Activated CD4-positive, alpha-beta T cell treated with anti-CD3 and anti-CD28 coated beads, Interleukin-2, amount 10 ng/mL, durations not matched to agents 24 days and 14 days (primary cell): ENCODE data around the gene CYP2D6. TPM values are rescaled to one million over a fixed set of nuclear protein-coding genes. Genes with fewer than 3 reads are reported as not detected.
"Not testable (repeated sequence)": the region's sequence is repeated elsewhere in the genome, so short reads cannot be mapped to it uniquely, and the experiment has no call there.

Source experiments
- DNase-seq: peaks from one replicate; pipeline ENCODE4 v3.0.0; 2022
- H3K27ac Mint-ChIP-seq: one replicate; pipeline ENCODE4 v1.8.0; 2022; ENCODE audit warnings: mild to moderate bottlenecking, mixed read lengths
- H3K27me3 Mint-ChIP-seq: one replicate; pipeline ENCODE4 v1.8.0; 2022; ENCODE audit warnings: mixed read lengths
- H3K36me3 Mint-ChIP-seq: one replicate; pipeline ENCODE4 v1.8.0; 2022; ENCODE audit warnings: low read depth, mild to moderate bottlenecking, mixed read lengths
- H3K4me1 Mint-ChIP-seq: one replicate; pipeline ENCODE4 v1.8.0; 2021; ENCODE audit warnings: mixed read lengths
- H3K4me3 Mint-ChIP-seq: one replicate; pipeline ENCODE4 v1.8.0; 2022; ENCODE audit warnings: mild to moderate bottlenecking, moderate library complexity, mixed read lengths
- H3K9me3 Mint-ChIP-seq: one replicate; pipeline ENCODE4 v1.8.0; 2021; ENCODE audit warnings: mixed read lengths
- intact Hi-C: fragments of 100-400 bp; cut with micrococcal nuclease; formaldehyde crosslinking; loops from one replicate; pipeline ENCODE4 v1.15.1; 2023
- total RNA-seq: library from RNA; stranded (reverse); gene quantifications from 2 replicates; pipeline ENCODE4 v1.2.3, GENCODE V29; 2022

CYP2D6 gene
- total RNA-seq, 1 donor from 2014 or later: 4.5 TPM

- H3K36me3 Mint-ChIP-seq: peaks cover 20% of the 10 kb centered on the region
- no peaks in the 10 kb centered on the region for H3K27me3 Mint-ChIP-seq
- H3K9me3 Mint-ChIP-seq: no peaks in the 10 kb centered on the region
- no peak for DNase-seq
- H3K4me3 Mint-ChIP-seq: no peak overlapping the region
- no peak overlapping the region for H3K27ac Mint-ChIP-seq
- intact Hi-C loops: no loop called here
- H3K4me1 Mint-ChIP-seq: no peaks in the 10 kb centered on the region
Measured at GRCh38 chr22:42152661-42153270, 22.2 kb upstream of the CYP2D6 start.

GRCh38 chr22:42151924-42152635 is 21.5 kb upstream of the CYP2D6 start:
- intact Hi-C loops: no loop called here
- DNase-seq: no peak
- H3K4me1 Mint-ChIP-seq: no peaks in the 10 kb centered on the region
- no peaks in the 10 kb centered on the region for H3K27me3 Mint-ChIP-seq
- H3K36me3 Mint-ChIP-seq: peaks cover 24% of the 10 kb centered on the region
- no peak overlapping the region for H3K4me3 Mint-ChIP-seq
- H3K9me3 Mint-ChIP-seq: no peaks in the 10 kb centered on the region
- H3K27ac Mint-ChIP-seq: no peak overlapping the region

- no peaks in the 10 kb centered on the region for H3K27me3 Mint-ChIP-seq
- H3K9me3 Mint-ChIP-seq: no peaks in the 10 kb centered on the region
- H3K4me3 Mint-ChIP-seq: no peak overlapping the region
- H3K36me3 Mint-ChIP-seq: peaks cover 22% of the 10 kb centered on the region
- DNase-seq: no peak
- H3K27ac Mint-ChIP-seq: no peak overlapping the region
- intact Hi-C loops: no loop called here
- H3K4me1 Mint-ChIP-seq: no peaks in the 10 kb centered on the region
Measured at GRCh38 chr22:42150727-42151590, 20.3 kb upstream of the CYP2D6 start.

- H3K4me1 Mint-ChIP-seq, H3K27me3 Mint-ChIP-seq, H3K4me3 Mint-ChIP-seq, intact Hi-C loops, H3K27ac Mint-ChIP-seq, DNase-seq, H3K9me3 Mint-ChIP-seq: not testable (repeated sequence)
- peaks cover 16% of the 10 kb centered on the region for H3K36me3 Mint-ChIP-seq
Measured at GRCh38 chr22:42149798-42150197, 19.2 kb upstream of the CYP2D6 start.

- intact Hi-C loops: no loop called here
- H3K9me3 Mint-ChIP-seq: no peaks in the 10 kb centered on the region
- H3K27me3 Mint-ChIP-seq: no peaks in the 10 kb centered on the region
- no peak overlapping the region for H3K4me3 Mint-ChIP-seq
- peaks cover 12% of the 10 kb centered on the region for H3K36me3 Mint-ChIP-seq
- no peak for DNase-seq
- no peaks in the 10 kb centered on the region for H3K4me1 Mint-ChIP-seq
- no peak overlapping the region for H3K27ac Mint-ChIP-seq
Measured at GRCh38 chr22:42145175-42145574, 14.6 kb upstream of the CYP2D6 start.

DNA sequence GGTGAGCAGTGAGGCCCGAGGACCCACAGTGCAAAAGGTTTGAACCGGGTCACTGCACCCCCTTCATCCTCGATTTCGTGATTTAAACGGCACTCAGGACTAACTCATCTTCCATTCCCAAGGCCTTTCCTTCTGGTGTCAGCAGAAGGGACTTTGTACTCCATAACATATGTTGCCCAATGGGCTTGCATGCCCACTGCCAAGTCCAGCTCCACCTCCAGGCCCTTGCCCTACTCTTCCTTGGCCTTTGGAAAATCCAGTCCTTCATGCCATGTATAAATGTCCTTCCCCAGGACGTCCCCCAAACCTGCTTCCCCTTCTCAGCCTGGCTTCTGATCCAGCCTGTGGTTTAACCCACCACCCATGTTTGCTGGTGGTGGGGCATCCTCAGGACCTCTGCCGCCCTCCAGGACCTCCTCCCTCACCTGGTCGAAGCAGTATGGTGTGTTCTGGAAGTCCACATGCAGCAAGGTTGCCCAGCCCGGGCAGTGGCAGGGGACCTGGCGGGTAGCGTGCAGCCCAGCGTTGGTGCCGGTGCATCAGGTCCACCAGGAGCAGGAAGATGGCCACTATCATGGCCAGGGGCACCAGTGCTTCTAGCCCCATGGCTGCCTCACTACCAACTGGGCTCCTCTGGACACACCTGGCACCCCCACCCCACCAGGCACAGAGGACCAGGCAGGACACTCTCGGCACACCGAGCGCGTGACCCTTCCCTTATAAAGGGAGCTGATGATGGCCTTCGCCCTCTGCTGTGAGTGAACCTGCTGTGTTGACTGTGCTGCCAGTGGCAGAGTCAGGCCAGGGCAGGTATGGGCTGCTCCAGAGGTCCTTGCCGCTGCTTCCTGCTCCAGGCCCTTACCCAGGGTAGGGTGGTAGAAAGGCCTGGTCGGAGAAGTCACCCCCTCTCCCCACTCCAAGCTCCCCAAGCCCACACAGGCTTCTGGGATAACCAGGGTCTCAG is 13.5 kb upstream of the CYP2D6 start:
- intact Hi-C loops, H3K4me1 Mint-ChIP-seq, H3K27ac Mint-ChIP-seq, H3K4me3 Mint-ChIP-seq, H3K9me3 Mint-ChIP-seq, DNase-seq, H3K27me3 Mint-ChIP-seq: not testable (repeated sequence)
- H3K36me3 Mint-ChIP-seq: peaks cover 14% of the 10 kb centered on the region

GRCh38 chr22:42142771-42143461 is 12.3 kb upstream of the CYP2D6 start:
- Mint-ChIP-seq H3K9me3 (no peaks in the 10 kb centered on the region), H3K4me1 (no peaks in the 10 kb centered on the region), H3K36me3 (peaks cover 14% of the 10 kb centered on the region), H3K27me3 (no peaks in the 10 kb centered on the region), H3K4me3 (no peak overlapping the region), H3K27ac (no peak overlapping the region)
- intact Hi-C loops: no loop called here
- no peak for DNase-seq

DNA sequence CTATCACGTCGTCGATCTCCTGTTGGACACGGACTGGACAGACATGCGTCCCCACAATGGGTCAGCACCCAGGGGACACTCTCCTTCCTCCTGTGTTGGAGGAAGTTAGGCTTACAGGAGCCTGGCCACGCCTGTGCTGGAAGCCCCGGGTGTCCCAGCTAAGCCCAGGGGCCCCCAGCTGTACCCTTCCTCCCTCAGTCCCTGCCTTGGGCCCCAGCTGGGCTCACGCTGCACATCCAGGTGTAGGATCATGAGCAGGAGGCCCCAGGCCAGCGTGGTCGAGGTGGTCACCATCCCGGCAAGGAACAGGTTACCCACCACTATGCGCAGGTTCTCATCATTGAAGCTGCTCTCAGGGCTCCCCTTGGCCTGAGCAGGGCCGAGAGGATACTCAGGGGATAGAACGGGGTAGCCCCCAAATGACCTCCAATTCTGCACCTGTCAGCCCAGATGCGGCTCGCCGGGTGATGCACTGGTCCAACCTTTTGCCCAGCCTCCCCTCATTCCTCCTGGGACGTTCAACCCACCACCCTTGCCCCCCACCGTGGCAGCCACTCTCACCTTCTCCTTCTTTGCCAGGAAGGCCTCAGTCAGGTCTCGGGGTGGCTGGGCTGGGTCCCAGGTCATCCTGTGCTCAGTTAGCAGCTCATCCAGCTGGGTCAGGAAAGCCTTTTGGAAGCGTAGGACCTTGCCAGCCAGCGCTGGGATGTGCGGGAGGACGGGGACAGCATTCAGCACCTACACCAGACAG is 10.9 kb upstream of the CYP2D6 start:
- H3K4me1 Mint-ChIP-seq, H3K9me3 Mint-ChIP-seq, DNase-seq, H3K27me3 Mint-ChIP-seq, H3K27ac Mint-ChIP-seq, H3K4me3 Mint-ChIP-seq, H3K36me3 Mint-ChIP-seq, intact Hi-C loops: not testable (repeated sequence)

DNA sequence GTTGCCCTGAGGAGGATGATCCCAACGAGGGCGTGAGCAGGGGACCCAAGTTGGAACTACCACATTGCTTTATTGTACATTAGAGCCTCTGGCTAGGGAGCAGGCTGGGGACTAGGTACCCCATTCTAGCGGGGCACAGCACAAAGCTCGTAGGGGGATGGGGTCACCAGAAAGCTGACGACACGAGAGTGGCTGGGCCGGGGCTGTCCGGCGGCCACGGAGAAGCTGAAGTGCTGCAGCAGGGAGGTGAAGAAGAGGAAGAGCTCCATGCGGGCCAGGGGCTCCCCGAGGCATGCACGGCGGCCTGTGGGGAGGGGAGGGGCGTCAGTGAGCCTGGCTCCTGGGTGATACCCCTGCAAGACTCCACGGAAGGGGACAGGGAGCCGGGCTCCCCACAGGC is 9.5 kb upstream of the CYP2D6 start:
- H3K9me3 Mint-ChIP-seq, DNase-seq, H3K4me1 Mint-ChIP-seq, H3K27ac Mint-ChIP-seq, H3K4me3 Mint-ChIP-seq, H3K27me3 Mint-ChIP-seq, H3K36me3 Mint-ChIP-seq, intact Hi-C loops: not testable (repeated sequence)

- intact Hi-C loops, H3K9me3 Mint-ChIP-seq, H3K27me3 Mint-ChIP-seq, H3K36me3 Mint-ChIP-seq, DNase-seq, H3K4me3 Mint-ChIP-seq, H3K27ac Mint-ChIP-seq, H3K4me1 Mint-ChIP-seq: not testable (repeated sequence)
Measured at GRCh38 chr22:42139508-42139907, 8.9 kb upstream of the CYP2D6 start.

DNA sequence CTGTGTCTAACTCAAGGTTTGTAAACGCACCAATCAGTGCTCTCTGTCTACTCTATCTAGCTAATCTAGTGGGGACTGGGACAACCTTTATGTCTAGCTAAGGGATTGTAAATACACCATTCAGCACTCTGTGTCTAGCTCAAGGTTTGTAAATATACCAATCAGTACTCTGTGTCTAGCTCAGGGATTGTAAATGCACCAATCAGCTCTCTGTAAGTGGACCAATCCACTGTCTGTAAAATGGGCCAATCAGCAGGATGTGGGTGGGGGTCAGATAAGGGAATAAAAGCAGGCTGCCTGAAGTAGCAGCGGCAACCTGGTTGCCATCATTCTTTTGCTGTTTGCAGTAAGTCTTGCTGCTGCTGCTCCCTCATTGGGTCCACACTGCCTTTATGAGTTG is 8.4 kb upstream of the CYP2D6 start:
- no peak overlapping the region for H3K27ac Mint-ChIP-seq
- no peaks in the 10 kb centered on the region for H3K4me1 Mint-ChIP-seq
- H3K9me3 Mint-ChIP-seq: no peaks in the 10 kb centered on the region
- H3K4me3 Mint-ChIP-seq: no peak overlapping the region
- intact Hi-C loops: no loop called here
- H3K27me3 Mint-ChIP-seq: no peaks in the 10 kb centered on the region
- no peak for DNase-seq
- H3K36me3 Mint-ChIP-seq: peaks cover 6% of the 10 kb centered on the region

DNA sequence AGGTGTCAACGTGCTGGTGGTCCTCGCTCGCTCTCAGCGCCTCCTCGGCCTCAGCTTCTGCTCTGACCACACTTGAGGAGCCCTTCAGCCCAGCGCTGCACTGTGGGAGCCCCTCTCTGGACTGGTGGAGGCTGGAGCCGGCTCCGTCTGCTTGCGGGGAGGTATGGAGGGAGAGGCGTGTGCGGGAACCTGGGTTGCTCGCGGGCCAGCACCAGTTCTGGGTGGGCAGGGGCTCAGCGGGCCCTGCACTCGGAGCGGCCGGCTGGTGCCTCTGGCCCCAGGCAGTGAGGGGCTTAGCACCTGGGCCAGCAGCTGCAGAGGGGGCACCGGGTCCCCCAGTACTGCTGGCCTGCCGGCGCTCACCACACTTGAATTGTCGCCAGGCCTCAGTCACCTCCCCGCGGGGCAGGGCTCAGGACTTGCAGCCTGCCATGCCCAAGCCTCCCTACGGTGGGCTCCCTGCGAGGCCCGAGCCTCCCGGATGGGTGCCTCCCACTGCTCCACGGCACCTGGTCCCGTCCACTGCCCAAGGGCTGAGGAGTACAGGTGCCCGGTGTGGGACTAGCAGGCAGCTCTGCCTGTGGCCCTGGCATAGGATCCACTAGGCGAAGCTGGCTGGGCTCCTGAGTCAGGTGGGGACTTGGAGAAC is 7.6 kb upstream of the CYP2D6 start:
- Mint-ChIP-seq H3K36me3 (peaks cover 6% of the 10 kb centered on the region), H3K4me1 (no peaks in the 10 kb centered on the region), H3K9me3 (no peaks in the 10 kb centered on the region), H3K27me3 (no peaks in the 10 kb centered on the region), H3K4me3 (no peak overlapping the region), H3K27ac (no peak overlapping the region)
- intact Hi-C loops: no loop called here
- no peak for DNase-seq
